Neuron (in vitro differentiated cells): ENCODE measurements around the gene DNASE1L2.
"Not testable (repeated sequence)": the region's sequence is repeated elsewhere in the genome, so short reads cannot be mapped to it uniquely, and the experiment has no call there.

ENCODE experiments used
- H2AFZ ChIP-seq: one replicate; pipeline ENCODE4 v1.6.1; 2013; ENCODE audit warnings: low read depth, mild to moderate bottlenecking, inconsistent platforms, low read length, moderate library complexity
- H3K27me3 ChIP-seq: one replicate; pipeline ENCODE4 v1.6.1; 2013; ENCODE audit warnings: low read length; ENCODE audit not compliant: insufficient read depth
- H3K36me3 ChIP-seq: one replicate; pipeline ENCODE4 v1.6.1; 2013; ENCODE audit warnings: low read length; ENCODE audit not compliant: insufficient read depth
- H3K4me1 ChIP-seq: one replicate; pipeline ENCODE4 v1.6.1; 2013; ENCODE audit warnings: low read length; ENCODE audit not compliant: insufficient read depth
- H3K4me3 ChIP-seq: 2 replicates; pipeline ENCODE4 v1.5.1; 2013; ENCODE audit warnings: mild to moderate bottlenecking, low read length, moderate library complexity
- H3K9me3 ChIP-seq: one replicate; pipeline ENCODE4 v1.6.1; 2013; ENCODE audit warnings: low read length

DNASE1L2 gene

GRCh38 chr16:2233046-2233775, 3.0 kb upstream of the DNASE1L2 start:
- Histone ChIP-seq H3K9me3 (no peaks in the 10 kb centered on the region), H3K4me3 (no peak overlapping the region), H3K36me3 (peaks cover 74% of the 10 kb centered on the region), H3K27me3 (no peaks in the 10 kb centered on the region), H2AFZ (no peak overlapping the region), H3K4me1 (no peaks in the 10 kb centered on the region)

- Histone ChIP-seq H2AFZ (no peak overlapping the region), H3K4me3 (no peak overlapping the region), H3K9me3 (no peaks in the 10 kb centered on the region), H3K27me3 (no peaks in the 10 kb centered on the region), H3K4me1 (no peaks in the 10 kb centered on the region), H3K36me3 (peaks cover 71% of the 10 kb centered on the region)
Observed at GRCh38 chr16:2233872-2234812, 2.1 kb upstream of the DNASE1L2 start.

- Histone ChIP-seq H3K36me3 (peaks cover 71% of the 10 kb centered on the region), H3K4me3 (no peak overlapping the region), H3K4me1 (no peaks in the 10 kb centered on the region), H3K27me3 (no peaks in the 10 kb centered on the region), H3K9me3 (no peaks in the 10 kb centered on the region), H2AFZ (no peak overlapping the region)
Observed at GRCh38 chr16:2234813-2235170, 1.5 kb upstream of the DNASE1L2 start.

GRCh38 chr16:2235234-2235651, 1.0 kb upstream of the DNASE1L2 start:
- peaks cover 69% of the 10 kb centered on the region for H3K36me3 ChIP-seq
- H3K4me3 ChIP-seq: no peak overlapping the region
- H3K4me1 ChIP-seq: no peaks in the 10 kb centered on the region
- no peak overlapping the region for H2AFZ ChIP-seq
- no peaks in the 10 kb centered on the region for H3K9me3 ChIP-seq
- no peaks in the 10 kb centered on the region for H3K27me3 ChIP-seq

GRCh38 chr16:2235695-2236336, 428 bp upstream of the DNASE1L2 start:
- H3K4me3 ChIP-seq: no peak overlapping the region
- no peaks in the 10 kb centered on the region for H3K9me3 ChIP-seq
- H3K36me3 ChIP-seq: peaks cover 66% of the 10 kb centered on the region

GRCh38 chr16:2237102-2237482, 848 bp downstream of the DNASE1L2 start:
- Histone ChIP-seq H3K27me3 (no peaks in the 10 kb centered on the region), H3K9me3 (no peaks in the 10 kb centered on the region), H3K4me1 (no peaks in the 10 kb centered on the region), H2AFZ (no peak overlapping the region), H3K36me3 (peaks cover 55% of the 10 kb centered on the region), H3K4me3 (no peak overlapping the region)

More at GRCh38 chr16:2235695-2236336, 428 bp upstream of the DNASE1L2 start:
- H2AFZ ChIP-seq: no peak overlapping the region
- no peaks in the 10 kb centered on the region for H3K4me1 ChIP-seq
- H3K27me3 ChIP-seq: no peaks in the 10 kb centered on the region

- Histone ChIP-seq H3K27me3 (no peaks in the 10 kb centered on the region), H3K4me3 (no peak overlapping the region), H3K36me3 (peaks cover 56% of the 10 kb centered on the region), H3K4me1 (no peaks in the 10 kb centered on the region), H3K9me3 (no peaks in the 10 kb centered on the region), H2AFZ (no peak overlapping the region)
Observed at GRCh38 chr16:2237493-2238149, 1.4 kb downstream of the DNASE1L2 start.

- Histone ChIP-seq H3K9me3 (no peaks in the 10 kb centered on the region), H3K4me1 (no peaks in the 10 kb centered on the region), H3K4me3 (no peak overlapping the region), H3K36me3 (peaks cover 57% of the 10 kb centered on the region), H2AFZ (no peak overlapping the region), H3K27me3 (no peaks in the 10 kb centered on the region)
Observed at GRCh38 chr16:2238150-2238837, 2.0 kb downstream of the DNASE1L2 start.

GRCh38 chr16:2238838-2239675, 2.8 kb downstream of the DNASE1L2 start:
- no peak overlapping the region for H2AFZ ChIP-seq
- H3K4me3 ChIP-seq: no peak overlapping the region
- H3K4me1 ChIP-seq: no peaks in the 10 kb centered on the region
- H3K9me3 ChIP-seq: no peaks in the 10 kb centered on the region
- peaks cover 56% of the 10 kb centered on the region for H3K36me3 ChIP-seq
- H3K27me3 ChIP-seq: no peaks in the 10 kb centered on the region

- H3K4me1 ChIP-seq, H3K4me3 ChIP-seq, H2AFZ ChIP-seq, H3K27me3 ChIP-seq, H3K9me3 ChIP-seq: not testable (repeated sequence)
- H3K36me3 ChIP-seq: peaks cover 57% of the 10 kb centered on the region
Observed at GRCh38 chr16:2240331-2240730, 4.1 kb downstream of the DNASE1L2 start.

- H2AFZ ChIP-seq: no peak overlapping the region
- no peaks in the 10 kb centered on the region for H3K9me3 ChIP-seq
- no peaks in the 10 kb centered on the region for H3K4me1 ChIP-seq
- H3K27me3 ChIP-seq: no peaks in the 10 kb centered on the region
- peaks cover 65% of the 10 kb centered on the region for H3K36me3 ChIP-seq
- H3K4me3 ChIP-seq: no peak overlapping the region
Observed at GRCh38 chr16:2242598-2242997, 6.4 kb downstream of the DNASE1L2 start.
